Effector CD4-positive, alpha-beta T cell (primary cell): Measurements from ENCODE around the gene NDUFAF8.

ENCODE experiments used
- DNase-seq: peaks from one replicate; pipeline ENCODE4 v3.0.0-alpha.2; 2020
- total RNA-seq: gene quantifications from one replicate; lab custom pipeline; 2026; lab: John Stamatoyannopoulos, UW

NDUFAF8 gene, protein sequence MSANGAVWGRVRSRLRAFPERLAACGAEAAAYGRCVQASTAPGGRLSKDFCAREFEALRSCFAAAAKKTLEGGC
- total RNA-seq = 12.0 reads per million, percentile 35 among the genes with 10 or more reads in this experiment

DNA sequence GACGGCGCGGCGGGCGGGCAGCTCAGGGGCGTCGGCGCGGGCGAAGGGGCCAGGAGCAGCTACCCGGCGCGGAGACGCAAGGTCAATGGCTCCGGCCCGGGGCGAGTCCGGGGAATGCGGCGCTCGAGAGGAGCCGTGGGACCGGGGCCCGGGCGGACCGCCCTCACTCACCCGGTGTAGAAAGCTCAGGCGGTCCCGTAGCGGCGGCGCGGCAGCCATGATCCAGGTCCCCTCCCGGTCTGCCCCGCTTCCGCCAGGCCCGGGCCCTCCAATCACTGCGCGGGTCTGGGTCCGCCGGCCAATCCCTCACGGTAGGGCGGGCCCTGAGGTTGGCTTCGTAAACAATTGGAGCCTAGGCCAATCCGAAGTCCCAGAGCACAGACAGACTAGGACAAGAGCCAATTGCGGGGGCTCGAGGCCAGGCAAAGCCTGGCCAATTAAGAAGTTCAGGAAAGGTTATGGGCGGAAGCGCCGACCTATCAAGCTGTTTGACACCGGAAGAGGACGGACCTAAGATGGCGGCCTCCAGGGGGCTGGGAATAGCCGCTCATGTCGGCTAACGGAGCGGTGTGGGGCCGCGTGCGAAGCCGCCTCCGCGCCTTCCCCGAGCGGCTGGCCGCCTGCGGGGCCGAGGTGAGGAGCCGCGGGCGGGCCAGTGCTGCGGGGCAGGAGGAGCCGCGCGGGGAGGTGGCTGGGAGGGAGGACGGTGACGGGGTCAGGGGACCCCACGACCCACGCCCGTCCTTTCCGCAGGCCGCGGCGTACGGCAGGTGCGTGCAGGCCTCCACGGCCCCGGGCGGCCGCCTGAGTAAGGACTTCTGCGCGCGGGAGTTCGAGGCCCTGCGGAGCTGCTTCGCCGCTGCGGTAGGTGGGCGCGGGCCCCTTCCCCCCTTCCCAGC, at the start of gene NDUFAF8, which contains the start of gene TEPSIN:
TSS of gene NDUFAF8 (plus strand) at position 504 of the 899 bp plus-strand sequence. CDS start at position 550, 46 bp downstream.
TSS of gene TEPSIN (minus strand) at position 241 of the 899 bp plus-strand sequence. CDS start at position 219, 22 bp downstream.
- peak; percentile 94 for DNase-seq

DNA sequence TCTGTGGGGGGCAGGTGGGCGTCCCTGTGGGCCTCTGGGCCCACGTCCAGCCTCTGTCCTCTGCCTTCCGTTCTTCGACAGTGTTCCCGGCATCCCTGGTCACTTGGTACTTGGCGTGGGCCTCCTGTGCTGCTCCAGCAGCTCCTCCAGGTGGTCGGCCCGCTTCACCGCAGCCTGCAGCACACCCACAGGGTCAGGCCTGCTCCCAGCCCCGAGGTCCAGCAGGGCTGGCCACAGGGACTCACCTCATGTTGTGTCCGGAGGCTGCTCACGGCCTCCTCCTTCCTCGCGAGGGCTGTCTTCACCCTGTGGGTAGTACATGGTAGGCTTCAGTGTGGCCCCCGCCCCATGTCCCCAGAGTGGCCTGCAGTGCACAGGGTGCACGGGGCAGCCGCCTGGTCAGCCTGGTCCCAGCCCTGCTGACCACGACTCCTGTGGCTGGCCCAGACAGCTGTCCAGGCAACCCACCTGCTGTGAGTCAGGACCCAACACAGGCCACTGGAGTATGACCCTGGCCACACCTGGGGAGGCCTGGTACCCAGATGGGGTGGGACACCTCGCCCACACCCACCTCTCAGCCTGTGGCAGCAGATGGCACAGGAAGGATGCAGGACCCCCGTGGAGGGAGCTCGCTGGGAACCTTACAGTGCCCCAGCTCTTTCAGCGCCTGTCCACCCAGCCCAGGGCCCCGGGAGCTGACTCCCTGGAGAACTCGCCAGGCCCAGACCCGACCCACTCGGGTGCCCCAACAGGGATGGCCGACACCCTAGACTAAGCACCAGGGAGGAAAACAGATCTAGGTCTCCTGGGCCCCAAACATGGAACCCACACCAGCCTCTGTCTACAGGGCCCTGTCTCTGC, 49.2 kb upstream of the NDUFAF8 start:
- DNase-seq = no peak

DNA sequence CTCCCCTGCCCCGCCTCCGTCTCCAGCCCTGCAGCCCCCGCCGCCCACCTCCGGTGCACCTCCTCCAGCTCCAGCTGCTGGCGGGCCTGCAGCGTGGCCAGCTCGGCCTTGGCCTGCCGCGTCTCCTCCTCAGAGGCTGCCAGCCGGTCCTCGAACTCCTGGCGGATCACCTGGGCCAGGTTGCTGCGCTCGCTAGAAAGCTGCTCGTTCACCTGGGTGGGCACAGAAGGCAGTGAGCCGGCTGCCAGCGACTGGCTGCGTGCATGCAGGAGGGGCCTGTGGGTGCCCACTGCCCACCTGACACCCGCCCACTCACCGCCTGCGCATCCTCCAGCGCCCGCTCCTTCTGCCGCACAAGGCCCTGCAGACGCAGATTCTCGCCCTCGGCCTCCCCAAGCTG, 48.5 kb upstream of the NDUFAF8 start:
- DNase-seq = no peak

DNA sequence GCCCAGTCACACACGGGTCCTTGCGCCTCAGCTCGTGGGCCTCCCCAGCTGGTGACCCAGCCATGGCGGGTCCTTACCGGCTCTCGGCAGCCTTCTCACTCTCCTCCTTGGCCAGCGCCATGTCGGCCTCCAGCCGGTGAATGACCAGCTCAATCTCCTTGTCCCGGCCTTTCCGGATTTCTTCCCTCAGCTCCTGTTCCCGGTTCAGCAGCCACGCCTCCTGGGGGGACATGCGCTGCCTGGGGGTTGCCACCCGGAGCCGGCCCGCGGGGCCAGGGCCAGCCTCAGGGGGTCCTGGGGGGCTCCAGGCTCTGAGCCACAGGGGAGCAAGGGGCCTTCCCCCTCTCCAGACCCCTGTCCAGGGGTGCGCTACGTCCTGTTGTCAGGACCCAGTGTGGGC, 48.0 kb upstream of the NDUFAF8 start:
- no peak for DNase-seq

DNA sequence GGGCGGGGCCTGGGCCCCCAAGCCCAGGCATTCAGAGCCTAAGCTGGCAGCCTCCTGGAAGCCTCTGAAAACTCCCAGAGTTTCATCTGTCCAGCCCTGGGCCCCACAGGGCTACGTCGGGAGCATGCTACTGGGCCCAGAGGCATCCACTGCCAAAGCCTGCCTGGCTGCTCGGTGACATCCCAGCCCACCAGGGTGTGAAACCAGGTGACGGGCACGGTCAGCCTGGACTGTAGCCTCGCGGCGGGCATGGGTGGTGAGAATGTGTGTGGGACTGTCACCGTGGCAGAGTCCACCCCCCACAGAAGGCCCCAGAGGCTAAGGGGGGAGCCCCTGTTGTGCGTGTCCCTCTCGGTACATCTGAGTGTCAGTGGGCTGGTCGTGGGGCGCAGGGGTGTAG, 47.5 kb upstream of the NDUFAF8 start:
- no peak for DNase-seq

DNA sequence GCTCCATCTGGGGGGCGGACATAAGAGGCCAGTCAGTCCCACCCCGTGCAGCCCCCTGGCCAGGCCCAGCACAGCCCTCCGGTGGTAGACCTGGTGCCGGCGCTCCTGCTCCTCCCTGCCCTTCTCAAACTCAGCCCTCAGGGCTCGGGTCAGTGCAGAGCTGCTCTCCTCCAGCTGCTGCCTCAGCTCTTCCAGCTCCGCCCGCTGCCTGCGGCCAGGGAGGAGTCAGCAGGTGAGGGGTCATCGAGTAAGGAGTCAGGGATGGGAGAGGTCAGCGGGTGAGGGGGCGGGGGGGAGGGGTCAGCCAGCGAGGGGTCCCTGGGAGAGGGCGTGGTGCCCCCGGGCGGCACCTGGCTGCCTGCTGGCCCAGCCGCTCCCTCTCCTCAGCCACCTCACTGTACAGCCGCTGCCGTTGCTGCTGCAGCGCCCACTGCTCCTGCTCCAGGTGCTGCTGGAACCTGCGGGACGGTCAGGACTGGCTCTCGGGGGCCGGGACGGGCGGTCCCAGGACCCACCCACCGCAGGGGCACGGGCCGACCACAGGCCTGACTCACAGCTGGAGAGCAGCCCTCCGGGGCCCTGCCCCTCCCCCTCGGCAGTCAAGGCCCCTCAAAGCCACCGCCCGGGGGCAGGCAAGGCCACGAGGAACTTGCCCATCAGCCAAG, 46.6 kb upstream of the NDUFAF8 start:
- no peak for DNase-seq

DNA sequence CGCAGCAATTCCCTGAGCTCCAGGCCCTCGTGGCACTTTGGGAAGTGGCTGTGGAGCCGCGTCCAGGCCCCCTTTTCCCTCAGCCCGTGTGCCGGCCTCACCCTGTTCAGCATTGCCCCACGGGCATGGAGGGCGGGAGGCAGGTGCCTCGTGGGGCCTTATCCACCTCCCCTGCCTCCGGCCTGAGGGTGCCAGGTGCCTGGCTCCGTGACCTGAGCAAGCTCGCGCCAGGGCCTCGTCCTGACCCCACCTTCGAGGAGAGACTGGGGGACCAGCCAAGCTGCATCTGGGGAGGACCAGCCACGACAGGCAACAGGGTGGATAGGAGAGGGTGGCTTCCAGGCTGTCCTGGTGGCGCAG, 46.1 kb upstream of the NDUFAF8 start:
- DNase-seq = no peak

DNA sequence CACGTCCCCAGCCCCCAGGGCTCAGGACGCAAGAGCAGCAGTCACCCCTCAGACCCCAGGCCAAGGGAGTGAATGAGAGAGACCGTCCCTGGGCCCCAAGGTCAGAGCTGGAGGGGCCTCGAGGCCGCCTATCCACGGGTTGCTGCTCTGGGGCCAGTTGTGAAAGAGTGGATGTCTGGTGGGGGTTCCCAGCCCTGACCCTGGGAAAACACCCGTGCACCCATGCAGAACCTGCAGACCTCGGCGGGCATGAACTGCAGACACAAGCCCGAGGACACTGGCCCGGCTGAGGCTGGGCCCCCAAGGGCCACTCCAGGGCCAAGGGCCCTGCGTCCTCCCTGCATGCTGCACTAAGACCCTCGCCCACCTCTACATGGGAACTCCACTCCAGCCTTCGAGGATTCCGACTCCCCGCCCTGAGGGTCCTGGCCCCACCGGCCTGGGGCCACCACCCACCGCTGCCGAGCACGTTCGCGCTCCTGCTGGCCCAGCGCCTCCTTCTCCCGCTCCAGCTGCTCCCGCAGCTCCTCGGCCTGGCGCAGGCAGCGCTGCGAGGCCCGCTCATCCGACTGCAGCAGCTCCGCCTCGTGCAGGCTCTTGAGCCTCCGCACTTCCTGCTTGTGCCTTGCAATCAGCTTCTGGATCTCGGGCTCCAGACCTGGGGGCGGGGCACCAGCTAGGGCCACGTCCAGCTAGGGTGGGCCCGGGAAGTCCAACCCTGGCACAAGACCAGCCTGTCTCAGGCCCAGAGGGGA, 45.5 kb upstream of the NDUFAF8 start:
- no peak for DNase-seq

DNA sequence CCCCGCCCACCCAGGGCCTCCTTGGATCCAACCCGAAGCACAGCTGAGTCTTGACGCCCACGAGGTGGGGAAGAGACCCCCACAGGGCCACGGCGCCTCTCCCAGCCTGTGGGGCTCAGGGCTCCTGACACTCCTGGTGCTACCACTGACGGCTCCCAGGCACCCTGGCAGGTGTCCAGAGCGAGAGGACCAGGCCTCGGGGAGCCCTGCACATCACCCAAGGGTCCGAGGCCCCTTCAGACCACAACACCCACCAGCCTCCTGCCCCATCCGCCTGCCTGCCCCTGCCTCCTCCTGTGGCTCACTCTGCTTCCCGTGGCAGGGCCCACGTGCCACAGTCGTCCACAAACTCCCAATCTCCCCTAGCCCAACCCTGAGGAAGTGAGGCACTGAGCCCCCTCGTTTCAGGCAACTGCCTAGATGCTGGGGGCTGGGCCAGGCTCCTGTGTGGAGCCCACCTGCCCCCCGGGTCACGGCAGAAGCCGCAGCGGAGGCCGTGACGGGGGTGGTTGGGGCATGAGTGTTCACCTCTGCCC, 44.8 kb upstream of the NDUFAF8 start:
- DNase-seq = no peak

DNA sequence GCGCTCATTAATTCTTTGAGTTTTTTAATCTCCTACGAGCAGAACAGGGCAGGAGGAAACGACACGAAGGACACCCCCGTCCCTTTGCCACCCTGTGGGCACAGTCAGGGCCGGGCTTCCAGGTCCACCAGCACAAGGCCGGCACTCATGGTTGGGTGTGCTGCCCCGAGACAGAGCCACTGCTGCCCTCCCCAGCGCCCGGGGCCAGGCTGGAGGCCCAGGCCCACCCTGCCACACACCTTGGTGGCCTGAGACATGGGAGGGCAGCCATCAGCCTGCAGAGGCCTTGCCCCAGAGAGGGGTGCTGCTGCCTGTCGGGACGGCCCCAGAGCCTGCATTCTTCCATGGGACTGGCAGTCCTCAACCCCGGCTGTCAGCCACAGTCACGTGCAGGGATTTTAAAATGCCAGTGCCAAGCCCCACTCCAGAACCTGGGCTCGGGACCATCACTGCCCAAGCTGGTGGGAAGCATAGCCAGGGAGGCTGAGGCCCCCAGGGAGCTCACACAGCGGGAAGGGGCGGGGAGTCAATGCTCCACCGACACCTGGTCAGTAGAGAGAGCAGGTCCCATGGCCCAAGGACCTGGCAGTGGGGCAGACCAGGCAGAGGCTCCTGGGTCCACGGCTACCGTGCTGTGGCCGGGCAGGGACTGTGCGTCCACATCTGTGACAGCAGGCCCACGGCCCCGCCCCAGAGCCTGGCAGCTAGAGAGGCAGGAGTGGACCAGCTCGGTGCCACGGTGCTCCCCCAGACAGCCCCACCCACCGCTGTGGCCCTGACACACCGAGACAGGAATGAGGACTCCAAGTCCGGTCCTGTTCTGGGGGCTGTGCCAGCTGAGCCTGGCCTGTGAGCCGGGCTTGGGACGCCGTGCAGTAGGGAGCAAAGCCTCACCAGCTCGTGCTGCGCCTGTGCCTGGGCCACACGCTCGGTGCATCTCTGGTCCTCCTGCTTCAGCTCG, 43.9 kb upstream of the NDUFAF8 start:
- no peak for DNase-seq

DNA sequence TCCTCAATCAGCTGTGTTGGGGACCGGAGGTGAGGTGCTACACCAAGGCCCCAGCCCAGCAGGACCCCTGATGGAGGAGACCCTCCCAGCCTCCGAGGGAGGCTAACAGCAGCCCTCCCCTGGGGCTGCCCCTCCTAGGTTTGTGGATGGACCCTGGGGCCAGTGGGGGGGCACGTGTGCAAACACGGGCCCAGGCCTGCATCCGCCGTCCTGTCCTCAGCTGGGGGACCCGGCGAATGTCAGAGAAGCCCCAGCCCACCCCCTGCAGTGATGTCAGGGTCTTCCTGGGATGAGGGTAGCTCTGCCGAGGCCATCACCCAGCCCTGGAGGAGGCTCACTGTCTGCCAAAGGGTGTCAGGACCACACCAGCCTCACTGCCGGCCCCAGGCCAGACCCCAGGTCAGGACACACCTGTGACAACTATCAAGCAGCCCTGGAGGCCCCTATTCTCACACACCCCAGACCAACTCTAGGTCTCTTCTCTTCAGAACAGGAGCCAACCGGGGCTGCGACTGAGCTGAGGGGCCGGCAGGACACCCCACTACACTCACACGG, 43.1 kb upstream of the NDUFAF8 start:
- no peak for DNase-seq

DNA sequence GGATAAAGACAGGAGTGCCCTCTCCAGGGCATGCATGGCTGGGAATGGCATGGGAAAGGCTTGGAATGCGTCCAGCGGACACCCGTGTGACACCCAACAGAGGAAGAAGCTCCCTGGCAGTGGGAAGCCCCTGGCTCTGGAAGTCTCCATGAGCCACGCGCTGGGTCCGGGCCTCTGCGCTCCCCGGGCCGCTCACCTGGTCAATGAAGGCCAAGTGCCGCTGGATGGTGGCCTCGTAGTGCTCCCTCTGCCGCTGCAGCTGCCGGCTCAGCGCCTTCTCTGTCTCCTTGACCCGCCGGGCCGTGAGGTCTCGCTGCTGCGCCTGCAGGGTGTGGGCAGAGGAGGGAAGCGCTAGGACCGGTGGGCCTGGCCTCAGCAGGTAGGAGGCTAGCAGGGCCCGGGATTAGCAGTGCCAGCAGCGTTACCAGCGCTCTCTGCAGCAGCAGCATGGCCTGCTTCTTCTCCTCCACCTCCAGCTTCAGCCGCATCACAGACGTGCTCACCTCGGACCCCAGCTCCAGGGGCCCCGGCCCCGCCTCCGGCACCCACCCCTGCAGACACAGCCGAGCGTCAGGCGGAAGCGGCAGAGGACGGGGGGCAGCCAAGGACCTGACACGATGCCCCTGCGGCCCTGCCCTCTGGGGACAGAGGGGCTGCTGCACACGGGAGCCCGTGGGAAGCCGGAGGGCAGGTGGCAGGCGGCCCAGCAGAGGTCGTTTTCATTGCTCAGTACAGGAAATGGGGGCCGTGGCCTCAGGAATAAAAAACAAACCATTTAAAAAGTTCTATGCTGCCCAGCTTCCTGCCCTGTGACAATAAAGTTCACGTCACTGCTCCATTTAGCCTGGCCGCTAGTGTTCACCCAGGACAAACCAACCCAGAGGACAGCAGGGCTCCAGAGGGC, 42.4 kb upstream of the NDUFAF8 start:
- no peak for DNase-seq

DNA sequence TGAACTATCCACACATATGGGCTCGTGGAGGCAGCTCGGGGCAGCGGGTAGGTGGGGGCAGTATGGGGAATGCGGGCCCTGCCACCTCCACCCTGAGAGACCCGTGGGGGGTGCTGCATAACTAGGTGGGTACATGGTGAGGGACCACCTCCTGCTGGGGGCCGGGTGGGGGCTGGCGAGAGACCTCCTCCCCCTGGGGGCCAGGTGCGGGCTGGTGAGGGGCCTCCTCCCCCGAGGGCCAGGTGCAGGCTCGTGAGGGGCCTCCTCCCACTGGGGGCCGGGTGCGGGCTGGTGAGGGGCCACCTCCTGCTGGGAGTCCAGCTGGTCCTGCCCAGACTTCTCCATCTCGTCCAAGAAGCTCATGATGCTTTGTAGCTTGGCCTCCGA, 41.7 kb upstream of the NDUFAF8 start:
- DNase-seq = no peak

DNA sequence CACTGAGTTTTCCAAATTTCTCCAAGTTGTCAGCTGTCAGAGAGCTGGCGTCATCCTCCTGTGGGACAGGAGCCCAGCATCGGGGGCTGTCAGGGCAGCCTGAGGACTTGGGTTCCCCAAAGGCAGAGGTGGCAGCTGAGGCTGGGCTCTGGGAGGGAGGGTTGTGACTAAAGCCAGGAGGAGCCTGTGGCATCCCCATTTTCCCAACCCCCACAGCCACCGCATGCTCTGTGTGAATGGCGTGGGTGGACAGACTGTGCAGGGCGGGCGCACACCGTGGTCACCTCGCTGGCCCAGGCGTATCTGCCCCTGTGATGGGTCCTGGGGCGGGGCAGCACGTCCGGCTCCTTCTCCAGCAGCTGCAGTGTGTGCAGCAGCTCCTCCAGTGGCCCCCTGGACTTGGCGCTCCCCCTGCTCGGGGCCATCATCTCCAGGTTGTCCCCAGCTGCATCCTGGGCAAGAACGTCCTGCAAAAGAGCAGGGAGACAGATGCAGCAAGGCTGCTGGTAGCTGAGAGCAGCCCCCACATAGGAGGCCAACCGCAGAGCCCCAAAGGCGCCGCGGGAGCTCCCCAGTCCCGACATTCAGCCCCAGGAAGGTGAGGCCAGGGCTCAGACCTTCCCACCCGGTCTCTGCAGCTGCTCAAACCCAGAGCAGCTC, 41.2 kb upstream of the NDUFAF8 start:
- no peak for DNase-seq

DNA sequence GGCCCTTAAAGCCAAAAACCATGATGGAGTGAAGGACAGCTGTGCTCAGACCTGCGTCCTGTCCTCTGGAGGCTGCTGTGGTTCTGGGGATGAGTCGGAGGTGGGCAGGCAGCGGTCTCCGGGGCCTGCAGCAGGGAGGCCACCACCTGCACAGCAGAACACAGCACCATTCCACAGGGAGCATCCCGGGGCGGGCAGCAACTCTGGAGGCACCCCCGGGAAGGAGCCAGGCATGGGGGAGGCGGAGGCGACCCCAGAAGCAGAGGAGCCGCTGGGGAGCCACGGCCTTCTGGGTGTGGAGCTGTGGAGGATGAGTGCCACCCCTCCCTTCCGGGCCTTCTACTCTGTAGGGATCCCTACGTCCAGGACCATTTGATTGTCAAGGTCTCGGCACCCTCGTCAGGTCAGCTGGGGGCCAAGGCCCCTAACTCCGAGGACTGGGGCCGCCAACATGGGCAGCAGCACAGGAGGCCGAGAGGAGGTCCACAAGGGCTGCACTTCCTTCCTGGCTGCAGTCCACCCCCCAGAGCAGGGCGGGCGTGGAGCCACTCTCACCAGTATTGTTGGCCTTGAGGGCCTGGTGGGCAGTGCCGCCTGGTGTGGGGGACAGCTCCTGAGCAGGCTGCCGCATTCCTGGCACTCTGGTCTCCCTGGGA, 40.2 kb upstream of the NDUFAF8 start:
- DNase-seq = no peak

DNA sequence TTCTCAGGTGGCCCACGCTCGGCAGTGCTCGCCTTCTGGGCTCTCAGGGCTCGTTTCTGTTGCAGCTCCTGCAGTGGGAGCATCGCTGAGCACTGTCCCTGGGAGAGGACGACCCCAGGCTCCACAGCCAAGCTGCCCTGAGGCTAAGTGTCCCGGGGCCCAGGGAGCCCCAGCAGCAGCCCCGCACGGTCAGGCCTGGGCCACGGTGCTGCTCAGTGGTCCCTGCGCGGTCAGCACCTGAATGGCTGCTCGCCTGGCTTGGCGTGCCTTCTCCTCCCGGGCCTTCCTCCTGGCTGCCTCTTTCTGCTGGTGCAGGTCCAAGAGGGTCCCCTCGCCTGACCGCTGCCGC, 39.7 kb upstream of the NDUFAF8 start:
- no peak for DNase-seq

DNA sequence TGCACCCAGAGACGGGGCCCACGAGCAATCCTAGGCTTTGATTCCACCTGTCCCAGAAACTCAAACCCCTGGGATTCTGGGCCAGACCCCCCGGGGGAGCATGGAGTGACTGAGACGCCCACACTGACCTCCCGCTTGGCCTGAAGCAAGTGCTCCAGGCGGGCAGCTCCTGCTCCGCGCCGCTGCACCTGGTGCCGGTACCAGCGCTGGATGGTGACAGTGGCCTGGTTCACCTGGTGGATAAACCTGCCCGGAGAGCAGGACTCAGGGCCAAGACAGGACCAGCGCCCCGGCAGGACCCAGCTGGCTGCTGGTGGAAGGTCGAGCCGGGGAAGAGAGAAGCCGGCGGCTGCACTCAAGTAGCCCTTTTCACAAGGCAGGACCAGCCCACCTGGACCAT, 38.9 kb upstream of the NDUFAF8 start:
- no peak for DNase-seq
